GM19438 (cell line): ENCODE data around the gene FGD2.
A peak's percentile ranks its signal among the peaks of the same experiment; 100 is the strongest.

Source experiments
- ATAC-seq: cut with Tn5 transposase; IDR thresholded peaks from one replicate; pipeline ENCODE4 v1.9.1; 2021; ENCODE audit warnings: low read depth; ENCODE audit not compliant: unreplicated experiment

FGD2 gene

GRCh38 chr6:37016995-37017394, 11.5 kb downstream of the FGD2 start:
- ATAC-seq, result no peak

DNA sequence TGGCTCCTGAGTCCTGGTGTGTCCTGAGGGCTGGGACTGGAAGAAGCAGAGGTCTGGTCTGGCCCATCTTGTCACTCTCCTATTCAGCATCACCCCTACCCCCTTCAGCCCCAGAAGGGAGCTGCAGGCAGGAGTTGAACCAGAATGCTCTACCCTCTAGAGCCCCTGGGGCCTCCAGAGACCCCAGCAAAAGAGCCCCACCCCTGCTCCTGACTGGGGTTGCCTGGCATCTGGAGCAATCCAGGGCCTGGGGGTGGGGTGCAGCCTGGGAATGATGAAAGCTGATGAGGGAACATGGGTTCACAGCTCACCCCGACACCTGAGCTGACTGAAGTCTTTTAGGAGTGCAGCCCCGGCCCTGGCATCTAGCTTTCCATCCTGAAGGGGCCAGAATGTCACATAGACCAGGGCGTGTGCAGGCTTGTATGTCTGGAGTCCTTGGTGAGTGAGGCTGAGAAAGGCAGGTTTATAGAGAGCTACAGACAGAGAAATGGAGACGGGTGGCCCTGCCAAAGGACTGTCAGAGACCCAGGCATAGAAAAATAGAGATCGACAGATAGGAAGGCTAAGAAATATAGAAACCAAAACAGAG, 12.2 kb downstream of the FGD2 start:
- ATAC-seq, result no peak

GRCh38 chr6:37018198-37019064, 13.0 kb downstream of the FGD2 start:
- ATAC-seq, result peak; percentile 82

GRCh38 chr6:37019065-37019450, 13.6 kb downstream of the FGD2 start:
- no peak for ATAC-seq

GRCh38 chr6:37020381-37020780, 14.9 kb downstream of the FGD2 start:
- ATAC-seq, result no peak

DNA sequence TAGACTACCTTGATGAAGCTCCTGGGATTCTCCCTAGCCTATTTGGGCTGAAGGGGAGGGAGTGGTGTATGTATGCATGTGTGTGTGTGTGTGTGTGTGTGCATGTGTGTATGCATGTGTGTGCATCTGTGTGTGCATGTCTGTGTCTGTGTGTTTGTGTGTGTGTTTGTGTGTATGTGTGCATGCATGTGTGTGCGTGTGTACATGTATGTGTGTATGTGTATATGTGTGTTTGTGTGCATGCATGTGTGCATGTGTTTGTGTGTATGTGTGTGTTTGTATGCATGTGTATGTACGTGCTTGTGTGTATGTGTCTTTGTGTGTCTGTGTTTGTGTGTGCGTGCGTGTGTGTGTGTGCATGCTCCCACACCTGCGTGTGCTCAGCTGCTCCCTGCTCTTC, 15.4 kb downstream of the FGD2 start:
- no peak for ATAC-seq

- no peak for ATAC-seq
These were observed 16.1 kb downstream of the FGD2 start for GRCh38 chr6:37021356-37022129.

GRCh38 chr6:37022135-37022863, 16.8 kb downstream of the FGD2 start:
- no peak for ATAC-seq

GRCh38 chr6:37024656-37025337, 19.3 kb downstream of the FGD2 start:
- ATAC-seq, result no peak

GRCh38 chr6:37025621-37026466, 20.4 kb downstream of the FGD2 start:
- no peak for ATAC-seq

GRCh38 chr6:37027036-37027720, 21.7 kb downstream of the FGD2 start:
- ATAC-seq, result no peak

DNA sequence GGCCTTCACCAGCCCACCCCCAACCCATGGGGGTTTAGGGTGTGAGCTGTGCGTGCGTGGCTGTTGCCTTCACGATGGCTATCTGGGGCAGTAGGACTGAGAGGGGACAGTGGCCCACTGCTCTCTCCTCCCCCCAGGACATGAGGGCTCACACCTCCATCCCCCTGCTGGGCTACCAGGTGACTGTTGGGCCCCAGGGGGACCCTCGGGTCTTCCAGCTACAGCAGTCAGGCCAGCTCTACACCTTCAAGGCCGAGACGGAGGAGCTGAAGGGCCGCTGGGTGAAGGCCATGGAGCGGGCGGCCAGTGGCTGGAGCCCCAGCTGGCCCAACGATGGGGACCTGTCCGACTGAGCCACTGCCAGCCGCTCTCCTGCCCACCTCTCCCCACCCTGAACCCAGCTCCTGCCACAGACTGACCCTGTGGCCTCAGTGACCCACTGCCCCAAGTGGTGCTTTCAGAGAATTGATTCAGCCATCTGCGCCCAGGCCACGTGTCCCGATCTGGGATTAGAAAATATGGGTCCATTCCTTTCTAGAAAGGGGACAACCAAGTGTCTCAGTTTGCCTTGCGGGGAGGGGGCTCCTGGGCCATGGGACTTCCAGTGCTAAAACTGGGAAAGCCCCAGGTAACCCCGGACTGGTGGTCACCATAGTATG, 22.5 kb downstream of the FGD2 start:
- ATAC-seq, result no peak

- no peak for ATAC-seq
These were observed 24.0 kb downstream of the FGD2 start for GRCh38 chr6:37029249-37029971.

GRCh38 chr6:37030599-37030998, 25.1 kb downstream of the FGD2 start:
- ATAC-seq, result no peak

- ATAC-seq, result no peak
These were observed 26.8 kb downstream of the FGD2 start for GRCh38 chr6:37032239-37032638.

DNA sequence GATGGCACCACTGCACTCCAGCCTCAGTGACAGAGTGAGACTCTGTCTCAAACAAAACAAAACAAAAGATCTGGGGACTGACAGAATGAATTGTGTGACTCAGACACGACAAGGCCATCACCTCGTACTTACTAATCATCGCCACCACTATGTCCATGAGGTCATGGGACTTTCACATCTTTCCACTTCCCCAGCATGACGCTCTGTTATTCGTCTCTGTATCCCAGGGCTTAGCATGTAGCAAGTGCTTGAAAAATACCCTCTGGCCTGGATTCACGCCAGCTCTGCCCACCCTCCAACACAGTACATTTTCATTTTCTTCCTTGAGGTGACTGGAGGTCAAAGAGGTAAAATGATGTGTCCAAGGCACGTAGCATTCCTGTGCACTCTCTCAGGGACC, 27.8 kb downstream of the FGD2 start:
- no peak for ATAC-seq
